H1 (cell line): ENCODE data around the gene TMIGD2. TPM values are rescaled to one million over a fixed set of nuclear protein-coding genes. Genes with fewer than 3 reads are reported as not detected.

ENCODE experiments used
- CTCF ChIA-PET: fragments of 300-600 bp; sonication (Branson Sonifier 250); formaldehyde crosslinking; loops from one replicate; lab custom pipeline; 2021; ENCODE audit not compliant: partially characterized antibody; lab: Charles Lee
- POLR2A ChIA-PET: fragments of 300-600 bp; sonication (Branson Sonifier 250); formaldehyde crosslinking; loops from one replicate; lab custom pipeline; 2021; ENCODE audit warnings: inconsistent platforms; ENCODE audit not compliant: partially characterized antibody; lab: Charles Lee
- DNase-seq, 2 experiments: peaks; one replicate each; pipeline versions ENCODE4 v3.0.0 to v3.0.0-alpha.2; 2010 to 2022; ENCODE audit warnings: low spot score in 2 of 2, low read depth in 1 of 2, mixed read lengths in 1 of 2
- FAIRE-seq: peaks from 2 replicates; lab custom pipeline; 2011; peaks lifted over from hg19 to GRCh38; lab: Jason Lieb, UNC
- H2AFZ ChIP-seq: 2 replicates; pipeline ENCODE4 v1.8.1; 2012; ENCODE audit warnings: low read length, inconsistent platforms
- H2AK5ac ChIP-seq: 2 replicates; pipeline ENCODE4 v1.6.1; 2013; ENCODE audit warnings: low read depth, low read length
- H2BK120ac ChIP-seq: replicated peaks from 2 replicates; pipeline ENCODE3; 2013; ENCODE audit warnings: low read depth, low read length, inconsistent platforms
- H2BK12ac ChIP-seq: 2 replicates; pipeline ENCODE4 v1.6.1; 2013; ENCODE audit warnings: low read depth, low read length
- H2BK15ac ChIP-seq: 2 replicates; pipeline ENCODE4 v1.6.1; 2013; ENCODE audit warnings: low read length
- H2BK20ac ChIP-seq: 2 replicates; pipeline ENCODE4 v1.6.1; 2013; ENCODE audit warnings: low read length
- H2BK5ac ChIP-seq: 2 replicates; pipeline ENCODE4 v1.6.1; 2013; ENCODE audit warnings: low read depth, low read length
- H3K14ac ChIP-seq: 2 replicates; pipeline ENCODE4 v1.6.1; 2013; ENCODE audit warnings: inconsistent platforms; ENCODE audit not compliant: insufficient read length
- H3K18ac ChIP-seq: 2 replicates; pipeline ENCODE4 v1.6.1; 2013; ENCODE audit warnings: low read length; ENCODE audit errors: extremely low read depth
- H3K23ac ChIP-seq: 2 replicates; pipeline ENCODE4 v1.6.1; 2013; ENCODE audit warnings: inconsistent platforms; ENCODE audit not compliant: insufficient read length
- H3K23me2 ChIP-seq: 2 replicates; pipeline ENCODE4 v1.6.1; 2013; ENCODE audit warnings: low read depth, low read length
- H3K27ac ChIP-seq: 2 replicates; pipeline ENCODE4 v1.6.1; 2011; ENCODE audit warnings: low read depth, low read length, inconsistent platforms
- H3K27me3 ChIP-seq, 4 experiments: replicated peaks in 1 of 4; 1 replicate in 1 of 4; 2 replicates in 3 of 4; pipeline versions ENCODE4 v1.6.1 to v1.8.1; 2011 to 2013; ENCODE audit warnings: low read length in 3 of 4, mild to moderate bottlenecking in 3 of 4, inconsistent platforms in 2 of 4, mixed read lengths in 2 of 4, moderate library complexity in 1 of 4; ENCODE audit not compliant: control insufficient read depth in 3 of 4, insufficient read depth in 3 of 4; ENCODE audit errors: extremely low read depth in 1 of 4
- H3K36me3 ChIP-seq, 4 experiments: 2 replicates each; pipeline versions ENCODE4 v1.6.1 to v1.8.1; 2011 to 2013; ENCODE audit warnings: mild to moderate bottlenecking in 4 of 4, low read length in 3 of 4, moderate library complexity in 2 of 4, control low read depth in 1 of 4, inconsistent platforms in 1 of 4; ENCODE audit not compliant: insufficient read depth in 4 of 4, control insufficient read depth in 2 of 4
- H3K4ac ChIP-seq: replicated peaks from 2 replicates; pipeline ENCODE3; 2013; ENCODE audit warnings: low read length, low read depth, mixed read lengths, inconsistent platforms; ENCODE audit not compliant: insufficient read length
- H3K4me1 ChIP-seq, 4 experiments: replicated peaks in 1 of 4; 1 replicate in 1 of 4; 2 replicates in 3 of 4; pipeline versions ENCODE4 v1.6.1 to v1.8.1; 2011 to 2013; ENCODE audit warnings: low read length in 3 of 4, inconsistent platforms in 2 of 4, mixed read lengths in 1 of 4; ENCODE audit not compliant: insufficient read depth in 4 of 4, control insufficient read depth in 3 of 4
- H3K4me2 ChIP-seq, 2 experiments: 2 replicates each; pipeline versions ENCODE4 v1.6.1 to v1.8.1; 2011 to 2013; ENCODE audit warnings: low read depth in 2 of 2, low read length in 2 of 2, control low read depth in 1 of 2, inconsistent platforms in 1 of 2, mild to moderate bottlenecking in 1 of 2; ENCODE audit not compliant: insufficient read depth in 1 of 2
- H3K4me3 ChIP-seq, 4 experiments: fragments of 200-600, 300-600 bp in 1 of 4; sonication (generic), shearing (Covaris generic), sonication (Bioruptor Twin) in 1 of 4; 2 replicates each; pipeline versions ENCODE4 v1.5.1 to v1.8.1; 2011 to 2016; ENCODE audit warnings: low read length in 4 of 4, low read depth in 3 of 4, control low read depth in 2 of 4, inconsistent platforms in 2 of 4, mild to moderate bottlenecking in 2 of 4, mixed read lengths in 1 of 4, moderate library complexity in 1 of 4; ENCODE audit not compliant: insufficient read depth in 2 of 4; ENCODE audit errors: extremely low read depth in 1 of 4
- H3K56ac ChIP-seq: replicated peaks from 2 replicates; pipeline ENCODE3; 2013; ENCODE audit warnings: low read depth, mild to moderate bottlenecking, mixed read lengths, low read length, inconsistent platforms; ENCODE audit not compliant: insufficient read length
- H3K79me1 ChIP-seq: 2 replicates; pipeline ENCODE4 v1.6.1; 2013; ENCODE audit warnings: low read depth, low read length, control low read depth
- H3K79me2 ChIP-seq, 2 experiments: 2 replicates each; pipeline versions ENCODE4 v1.6.1 to v1.8.1; 2012 to 2013; ENCODE audit warnings: low read length in 2 of 2, mild to moderate bottlenecking in 2 of 2, inconsistent platforms in 1 of 2; ENCODE audit not compliant: insufficient read depth in 2 of 2, control insufficient read depth in 1 of 2
- H3K9ac ChIP-seq, 4 experiments: replicated peaks in 1 of 4; 1 replicate in 1 of 4; 2 replicates in 3 of 4; pipeline versions ENCODE4 v1.6.1 to v1.8.1; 2011 to 2013; ENCODE audit warnings: low read depth in 3 of 4, low read length in 3 of 4, control low read depth in 2 of 4, mild to moderate bottlenecking in 2 of 4, moderate library complexity in 2 of 4, inconsistent platforms in 1 of 4; ENCODE audit errors: extremely low read depth in 1 of 4
- H3K9me3 ChIP-seq, 2 experiments: 2 replicates each; pipeline versions ENCODE4 v1.6.1 to v1.8.1; 2012 to 2013; ENCODE audit warnings: mild to moderate bottlenecking in 2 of 2, moderate library complexity in 2 of 2, control low read depth in 1 of 2, inconsistent platforms in 1 of 2, low read depth in 1 of 2, low read length in 1 of 2, mixed read lengths in 1 of 2; ENCODE audit not compliant: insufficient read depth in 2 of 2
- H4K20me1 ChIP-seq, 2 experiments: replicated peaks in 1 of 2; 2 replicates each; pipeline versions ENCODE3 to v1.8.1; 2011 to 2013; ENCODE audit warnings: inconsistent platforms in 2 of 2, low read length in 2 of 2, mild to moderate bottlenecking in 1 of 2; ENCODE audit not compliant: insufficient read depth in 2 of 2, control insufficient read depth in 1 of 2
- H4K5ac ChIP-seq: 2 replicates; pipeline ENCODE4 v1.6.1; 2013; ENCODE audit warnings: low read length, low read depth, mixed read lengths, inconsistent platforms; ENCODE audit not compliant: insufficient read length
- H4K8ac ChIP-seq: 2 replicates; pipeline ENCODE4 v1.8.0; 2013; ENCODE audit warnings: mild to moderate bottlenecking, moderate library complexity, low read length, inconsistent platforms; ENCODE audit not compliant: insufficient read depth; ENCODE audit errors: extremely low read depth
- H4K91ac ChIP-seq: replicated peaks from 2 replicates; pipeline ENCODE3; 2013; ENCODE audit warnings: low read length, mixed read lengths, inconsistent platforms; ENCODE audit not compliant: insufficient read length
- CBX5 ChIP-seq: fragments of 300-800, 300-1000 bp; sonication (generic); IDR thresholded peaks from 2 replicates; pipeline ENCODE4 v1.7.1; 2016; ENCODE audit warnings: antibody characterized with exemption, low read length, low read depth
- KDM1A ChIP-seq: fragments of 200-600, 300-600 bp; sonication (generic); IDR thresholded peaks from 2 replicates; pipeline ENCODE4 v1.7.1; 2016; ENCODE audit warnings: mild to moderate bottlenecking, low read length, borderline replicate concordance
- NRF1 ChIP-seq: IDR thresholded peaks from 2 replicates; pipeline ENCODE4 v1.6.1; 2011; ENCODE audit warnings: mild to moderate bottlenecking, low read depth, low read length, improper control_type of control experiment
- SP4 ChIP-seq: IDR thresholded peaks from 2 replicates; pipeline ENCODE4 v1.6.1; 2012; ENCODE audit warnings: low read length, inconsistent platforms
- TAF7 ChIP-seq: optimal IDR thresholded peaks from 2 replicates; pipeline ENCODE3; 2011; ENCODE audit warnings: low read depth, mild to moderate bottlenecking, inconsistent platforms, low read length, moderate library complexity, borderline replicate concordance
- ZNF274 ChIP-seq: IDR thresholded peaks from 2 replicates; pipeline ENCODE4 v1.7.0; 2012; ENCODE audit warnings: low read length, borderline replicate concordance; ENCODE audit errors: extremely low read depth
- WGBS, 2 experiments: shearing (Covaris generic) in 1 of 2; methylation state at CpG; one replicate each; pipeline versions ENCODE4 v1.1.6 to v1.1.7; 2013 to 2015; ENCODE audit warnings: low lambda C conversion rate in 2 of 2, mixed read lengths in 2 of 2, inconsistent platforms in 1 of 2, low coverage in 1 of 2, missing lambda C conversion rate in 1 of 2; ENCODE audit not compliant: insufficient replicate concordance in 2 of 2, insufficient coverage in 1 of 2, insufficient read length in 1 of 2; ENCODE audit errors: extremely low coverage in 1 of 2, missing lambda C conversion rate in 1 of 2; 5-methylcytosine and 5-hydroxymethylcytosine counted together
- polyA plus RNA-seq, 7 experiments: library from polyadenylated mRNA; depleted of rRNA in 3 of 7; stranded (reverse) in 5 of 7; unstranded in 2 of 7; fragments of >200 nt in 5 of 7; fragments of 200-250 nt in 2 of 7; gene quantifications; 1 replicate in 5 of 7; 2 replicates in 1 of 7; 4 replicates in 1 of 7; pipeline versions ENCODE4 v1.2.1 to v1.2.3, GENCODE V29; 2011 to 2013; ENCODE audit warnings: missing spikeins in 2 of 7, mixed read lengths in 2 of 7
- total RNA-seq: library from RNA; stranded (reverse); fragmentation: NEBNext Ultra II Directional; extraction: Animal tissue kit (Norgen Biotek cat#: 25700); gene quantifications from 2 replicates; pipeline ENCODE4 v1.2.1, GENCODE V29; 2021

The TMIGD2 gene
- total and polyA plus RNA-seq, 2 of the 8 experiments (the other 6 are each of a cell fraction or from before 2014, with no cell fraction given): 0.39 to 0.41 TPM

DNA sequence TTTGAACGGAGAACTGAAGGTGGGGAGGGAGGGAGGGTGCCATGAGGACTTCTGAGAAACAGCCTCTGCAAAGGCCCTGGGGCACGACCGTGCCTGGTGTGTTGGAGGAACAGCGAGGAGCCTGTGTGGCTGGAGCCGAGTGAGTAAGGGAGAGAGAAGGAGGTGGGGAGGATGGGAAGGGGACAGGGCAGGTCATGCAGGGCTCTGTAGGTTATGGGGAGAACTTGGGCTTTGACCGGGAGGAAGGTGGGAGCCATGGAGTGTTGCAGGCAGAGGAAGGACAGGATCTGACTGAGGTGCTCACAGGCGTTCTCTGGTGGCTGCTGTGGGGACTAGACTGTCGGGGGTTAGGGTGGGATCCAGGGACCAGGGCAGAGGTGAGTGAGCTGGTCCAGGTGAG lies 47.9 kb upstream of the TMIGD2 start:
- Histone ChIP-seq H3K18ac (no peak overlapping the region), H4K5ac (no peak overlapping the region), H3K36me3 (peaks cover 0 to 24% (median 10%) of the 10 kb centered on the region in 4 experiments; a peak in 6 of 8 replicates), H3K23ac (no peak overlapping the region), H3K79me1 (no peaks in the 10 kb centered on the region), H3K23me2 (no peaks in the 10 kb centered on the region), H3K14ac (no peak overlapping the region), H2AFZ (no peak overlapping the region), H3K4me2 (no peak overlapping the region), H4K20me1 (peaks cover 0 to 11% of the 10 kb centered on the region in 2 experiments), H3K4me1 (peaks cover 0 to 2% (median 0%) of the 10 kb centered on the region in 4 experiments; a peak in 1 of 7 replicates), H3K27me3 (no peaks in the 10 kb centered on the region), H3K56ac (no peak overlapping the region), H3K27ac (no peak overlapping the region), H2BK12ac (no peak overlapping the region), H4K91ac (no peak overlapping the region), H3K9me3 (no peaks in the 10 kb centered on the region), H3K4me3 (no peak overlapping the region), H4K8ac (no peak overlapping the region), H2BK5ac (no peak overlapping the region), H2AK5ac (no peak overlapping the region), H2BK20ac (no peak overlapping the region), H3K9ac (no peak overlapping the region), H2BK15ac (no peak overlapping the region), H3K4ac (no peak overlapping the region), H3K79me2 (no peaks in the 10 kb centered on the region), H2BK120ac (no peak overlapping the region)
- ChIA-PET CTCF (interaction anchor here (0.6 to 20.4 kb wide), 3 partner anchors 16 to 1359 kb away, joined by 3 to 311 read pairs (median 3); partner anchors contain the start of gene SHD), POLR2A (interaction anchor here (1.3 kb wide), 1 partner anchor 83 kb away, joined by 3 read pairs; no protein-coding TSS in a partner anchor)
- TF ChIP-seq NRF1 (no peak), TAF7 (no peak), CBX5 (no peak), SP4 (no peak), ZNF274 (no peak), KDM1A (peak; percentile 76; the same call in 1 of the 2 replicates)
- DNase-seq (no peak), FAIRE-seq (no peak)
- 95% methylated on average over 3 of the region's 8 CpGs; no CpG with 5 or more reads in 1 of the 2 experiments for WGBS, 2 experiments
